AG09309 (cell line): ENCODE measurements around the gene AP1AR.
A peak's percentile ranks its signal among the peaks of the same experiment; 100 is the strongest.

Source experiments
- DNase-seq: peaks from one replicate; pipeline ENCODE4 v3.0.0-alpha.2; 2010; ENCODE audit warnings: low read depth
- H3K4me3 ChIP-seq: 2 replicates; pipeline ENCODE4 v1.5.1; 2011; ENCODE audit warnings: mild to moderate bottlenecking, low read depth, low read length, moderate library complexity; ENCODE audit not compliant: control insufficient read depth
- CTCF ChIP-seq: IDR thresholded peaks from 2 replicates; pipeline ENCODE4 v1.5.1; 2011; ENCODE audit warnings: mild to moderate bottlenecking, low read depth, low read length, inconsistent platforms; ENCODE audit not compliant: insufficient read depth, control insufficient read depth; ENCODE audit errors: missing control alignments

AP1AR gene

GRCh38 chr4:112284166-112284565 lies 52.6 kb downstream of the AP1AR start:
- H3K4me3 ChIP-seq, result peak overlapping the region; percentile 74
- no peak for TF ChIP-seq CTCF
- DNase-seq, result no peak

- H3K4me3 ChIP-seq, result peak overlapping the region; percentile 74
- TF ChIP-seq CTCF, result no peak
- no peak for DNase-seq
These were observed 53.2 kb downstream of the AP1AR start for GRCh38 chr4:112284662-112285411.

- TF ChIP-seq CTCF, result no peak
- no peak overlapping the region for H3K4me3 ChIP-seq
- DNase-seq, result no peak
These were observed 55.8 kb downstream of the AP1AR start for GRCh38 chr4:112287258-112287989.

GRCh38 chr4:112288455-112288854 lies 56.9 kb downstream of the AP1AR start:
- H3K4me3 ChIP-seq, result no peak overlapping the region
- no peak for TF ChIP-seq CTCF
- no peak for DNase-seq

GRCh38 chr4:112289407-112290253 lies 58.0 kb downstream of the AP1AR start:
- TF ChIP-seq CTCF, result no peak
- no peak for DNase-seq
- H3K4me3 ChIP-seq, result no peak overlapping the region

GRCh38 chr4:112290341-112290740 lies 58.8 kb downstream of the AP1AR start:
- no peak for TF ChIP-seq CTCF
- no peak for DNase-seq
- no peak overlapping the region for H3K4me3 ChIP-seq
